IMR-90 (cell line): ENCODE results near the gene KRT74. TPM values are rescaled to one million over a fixed set of nuclear protein-coding genes. Genes with fewer than 3 reads are reported as not detected.
A peak's percentile ranks its signal among the peaks of the same experiment; 100 is the strongest.

Experiments used
- ATAC-seq: fragments of 200-7000 bp; cut with Tn5 transposase; 2 replicates; pipeline ENCODE4 v1.9.1; 2020; ENCODE audit warnings: low read depth, mild to moderate bottlenecking, moderate library complexity
- BruUV-seq: library from RNA; stranded (reverse); fragments of 400-500 nt; replicated peaks from 2 replicates; lab custom pipeline; 2021; lab: Mats Ljungman, UMichigan
- CTCF ChIA-PET: fragments of 300-600 bp; formaldehyde crosslinking; extraction: SDS; loops from one replicate; lab custom pipeline; 2021; ENCODE audit warnings: antibody characterized with exemption; lab: Yijun Ruan, JAX
- POLR2A ChIA-PET: fragments of 300-600 bp; sonication (Branson Sonifier 250); formaldehyde crosslinking; loops from one replicate; lab custom pipeline; 2022; ENCODE audit warnings: antibody characterized with exemption; ENCODE audit not compliant: unreplicated experiment; lab: Charles Lee
- DNase-seq: peaks from one replicate; pipeline ENCODE4 v3.0.0; 2013
- H2AFZ ChIP-seq: replicated peaks from 2 replicates; pipeline ENCODE3; 2013; ENCODE audit warnings: low read length, mild to moderate bottlenecking; ENCODE audit not compliant: poor library complexity
- H2AK5ac ChIP-seq: 2 replicates; pipeline ENCODE4 v1.6.1; 2013; ENCODE audit warnings: low read depth, low read length, inconsistent platforms
- H2AK9ac ChIP-seq: replicated peaks from 2 replicates; pipeline ENCODE3; 2013; ENCODE audit warnings: mild to moderate bottlenecking, low read depth, low read length, moderate library complexity; ENCODE audit not compliant: poor library complexity
- H2BK120ac ChIP-seq: 2 replicates; pipeline ENCODE4 v1.6.1; 2013; ENCODE audit warnings: low read depth, low read length, inconsistent platforms
- H2BK15ac ChIP-seq: 3 replicates; pipeline ENCODE4 v1.6.1; 2013; ENCODE audit warnings: low read depth, low read length, inconsistent platforms
- H2BK20ac ChIP-seq: 2 replicates; pipeline ENCODE4 v1.6.1; 2013; ENCODE audit warnings: low read depth, mild to moderate bottlenecking, inconsistent platforms, low read length, moderate library complexity
- H2BK5ac ChIP-seq: 2 replicates; pipeline ENCODE4 v1.6.1; 2013; ENCODE audit warnings: mild to moderate bottlenecking, low read depth, low read length, inconsistent platforms; ENCODE audit not compliant: poor library complexity, severe bottlenecking
- H3K14ac ChIP-seq: replicated peaks from 2 replicates; pipeline ENCODE4 v1.6.1; 2013; ENCODE audit warnings: low read depth, low read length, inconsistent platforms
- H3K18ac ChIP-seq: 2 replicates; pipeline ENCODE4 v1.6.1; 2013; ENCODE audit warnings: low read depth, low read length, control low read depth
- H3K23ac ChIP-seq: 2 replicates; pipeline ENCODE4 v1.6.1; 2013; ENCODE audit warnings: low read depth, low read length, inconsistent platforms
- H3K27ac ChIP-seq: 2 replicates; pipeline ENCODE4 v1.5.1; 2013; ENCODE audit warnings: mild to moderate bottlenecking, control low read depth, low read length; ENCODE audit not compliant: insufficient read depth
- H3K27me3 ChIP-seq: 2 replicates; pipeline ENCODE4 v1.6.1; 2013; ENCODE audit warnings: low read length; ENCODE audit not compliant: control insufficient read depth, insufficient read depth
- H3K36me3 ChIP-seq: 2 replicates; pipeline ENCODE4 v1.6.1; 2013; ENCODE audit warnings: low read length, mixed read lengths; ENCODE audit not compliant: control insufficient read depth, insufficient read depth
- H3K4ac ChIP-seq: 2 replicates; pipeline ENCODE4 v1.6.1; 2013; ENCODE audit warnings: low read depth, low read length, inconsistent platforms
- H3K4me1 ChIP-seq: 2 replicates; pipeline ENCODE4 v1.6.1; 2013; ENCODE audit warnings: low read length, mixed read lengths; ENCODE audit not compliant: control insufficient read depth, insufficient read depth
- H3K4me2 ChIP-seq: 2 replicates; pipeline ENCODE4 v1.6.1; 2013; ENCODE audit warnings: low read depth, mild to moderate bottlenecking, control low read depth, low read length, moderate library complexity
- H3K4me3 ChIP-seq: 2 replicates; pipeline ENCODE4 v1.5.1; 2013; ENCODE audit warnings: low read depth, mild to moderate bottlenecking, control low read depth, low read length, moderate library complexity; ENCODE audit not compliant: insufficient read depth
- H3K56ac ChIP-seq: 2 replicates; pipeline ENCODE4 v1.6.1; 2013; ENCODE audit warnings: low read length, inconsistent platforms; ENCODE audit not compliant: insufficient read depth; ENCODE audit errors: extremely low read depth
- H3K79me1 ChIP-seq, 2 experiments: 2 replicates each; pipeline ENCODE4 v1.6.1; 2013; ENCODE audit warnings: low read length in 2 of 2, inconsistent platforms in 1 of 2, low read depth in 1 of 2
- H3K9ac ChIP-seq: 2 replicates; pipeline ENCODE4 v1.6.1; 2013; ENCODE audit warnings: low read depth, low read length, control low read depth
- H3K9me1 ChIP-seq: 2 replicates; pipeline ENCODE4 v1.6.1; 2013; ENCODE audit warnings: low read length, inconsistent platforms; ENCODE audit not compliant: insufficient read depth
- H3K9me3 ChIP-seq: 2 replicates; pipeline ENCODE4 v1.6.1; 2013; ENCODE audit warnings: low read length; ENCODE audit not compliant: control insufficient read depth, insufficient read depth
- H4K20me1 ChIP-seq: 2 replicates; pipeline ENCODE4 v1.6.1; 2013; ENCODE audit warnings: low read length, inconsistent platforms; ENCODE audit not compliant: insufficient read depth
- H4K5ac ChIP-seq: 2 replicates; pipeline ENCODE4 v1.6.1; 2013; ENCODE audit warnings: mild to moderate bottlenecking, low read depth, low read length, control low read depth
- H4K8ac ChIP-seq, 2 experiments: 2 replicates each; pipeline ENCODE4 v1.6.1; 2013; ENCODE audit warnings: low read depth in 2 of 2, low read length in 2 of 2, control low read depth in 1 of 2, inconsistent platforms in 1 of 2
- H4K91ac ChIP-seq: 2 replicates; pipeline ENCODE4 v1.6.1; 2013; ENCODE audit warnings: low read depth, low read length, inconsistent platforms; ENCODE audit not compliant: insufficient read depth
- BHLHE40 ChIP-seq: fragments of 150-350 bp; IDR thresholded peaks from 2 replicates; pipeline ENCODE4 v1.6.1; 2016; ENCODE audit warnings: mild to moderate bottlenecking, low read depth, low read length
- CEBPB ChIP-seq: IDR thresholded peaks from 2 replicates; pipeline ENCODE4 v1.6.1; 2012; ENCODE audit warnings: low read depth, low read length, improper control_type of control experiment
- CHD1 ChIP-seq: IDR thresholded peaks from 2 replicates; pipeline ENCODE4 v1.6.1; 2012; ENCODE audit warnings: low read depth, low read length, improper control_type of control experiment
- CTCF ChIP-seq: conservative IDR thresholded peaks from 2 replicates; pipeline ENCODE4 v1.5.1; 2012; ENCODE audit warnings: mild to moderate bottlenecking, low read depth, low read length, improper control_type of control experiment
- MAFK ChIP-seq: IDR thresholded peaks from 2 replicates; pipeline ENCODE4 v1.6.1; 2012; ENCODE audit warnings: low read depth, low read length, improper control_type of control experiment
- MXI1 ChIP-seq: IDR thresholded peaks from 2 replicates; pipeline ENCODE4 v1.6.1; 2012; ENCODE audit warnings: low read depth, mild to moderate bottlenecking, low read length, moderate library complexity, borderline replicate concordance
- NFE2L2 ChIP-seq: fragments of 150-350 bp; IDR thresholded peaks from 2 replicates; pipeline ENCODE4 v1.6.1; 2016; ENCODE audit warnings: low read depth, mild to moderate bottlenecking, low read length
- POLR2A ChIP-seq: IDR thresholded peaks from 2 replicates; pipeline ENCODE4 v1.6.1; 2012; ENCODE audit warnings: mild to moderate bottlenecking, low read depth, low read length
- RFX5 ChIP-seq: IDR thresholded peaks from 2 replicates; pipeline ENCODE4 v1.8.0; 2012; ENCODE audit warnings: low read depth, mild to moderate bottlenecking, low read length, moderate library complexity
- SMC3 ChIP-seq: fragments of 150-350 bp; IDR thresholded peaks from 2 replicates; pipeline ENCODE4 v1.6.1; 2016; ENCODE audit warnings: low read depth, mild to moderate bottlenecking, antibody characterized with exemption, low read length, moderate library complexity
- USF2 ChIP-seq: fragments of 150-350 bp; IDR thresholded peaks from 2 replicates; pipeline ENCODE4 v1.6.1; 2017; ENCODE audit warnings: mild to moderate bottlenecking, antibody characterized with exemption, low read length, low read depth
- WGBS, 2 experiments: methylation state at CpG; one replicate each; pipeline versions ENCODE4 v1.1.5 to v1.1.7; 2013; ENCODE audit warnings: missing lambda C conversion rate in 2 of 2; ENCODE audit not compliant: insufficient read length in 1 of 2; ENCODE audit errors: extremely low coverage in 2 of 2; 5-methylcytosine and 5-hydroxymethylcytosine counted together
- dilution Hi-C: fragments of 300-500 bp; cut with HindIII; formaldehyde crosslinking; loops from one replicate; pipeline ENCODE4 v1.14.3; 2018; ENCODE audit warnings: low sequenced_read_pairs; ENCODE audit not compliant: unreplicated experiment
- in situ Hi-C: fragments of 300-500 bp; cut with MboI; formaldehyde crosslinking; loops from 3 replicates; pipeline ENCODE4 v1.14.3; 2019; ENCODE audit warnings: low sequenced_read_pairs, inconsistent platforms, mixed read lengths
- intact Hi-C: fragments of 100-400 bp; cut with micrococcal nuclease; formaldehyde crosslinking; loops from 2 replicates; pipeline ENCODE4 v1.10.0; 2022
- polyA plus RNA-seq, 3 experiments: library from polyadenylated mRNA; depleted of rRNA; stranded (reverse); fragments of >200 nt; gene quantifications; 2 replicates each; pipeline ENCODE4 v1.2.3, GENCODE V29; 2012; ENCODE audit warnings: low replicate concordance in 1 of 3
- total RNA-seq: library from RNA; depleted of rRNA; stranded (reverse); fragments of >200 nt; gene quantifications from 2 replicates; pipeline ENCODE4 v1.2.3, GENCODE V29; 2012
- TF ChIP-seq, protein P1 (sequence below): fragments of 150-350 bp; IDR thresholded peaks from 2 replicates; pipeline ENCODE4 v1.6.1; 2016; ENCODE audit warnings: low read depth, mild to moderate bottlenecking, low read length, moderate library complexity, borderline replicate concordance

The KRT74 gene
- total and polyA plus RNA-seq, 2 of the 4 experiments (the other 2 are of a cell fraction) = not detected

DNA sequence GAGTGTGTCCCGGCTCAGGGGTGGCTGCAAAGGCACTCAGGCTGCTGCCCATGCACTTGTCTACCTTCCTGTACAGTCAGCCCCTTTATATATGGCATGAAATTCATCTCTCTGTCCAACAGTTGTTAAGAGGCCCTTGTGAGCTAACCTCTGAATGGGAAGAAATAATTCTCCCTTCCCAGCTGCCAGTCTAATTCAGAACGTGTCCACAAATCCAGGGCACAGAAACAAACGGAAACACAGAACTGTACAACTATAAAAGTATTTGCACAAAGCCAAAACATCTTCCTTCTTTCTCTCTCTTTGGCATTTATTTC, 54.3 kb downstream of the KRT74 start (continued):
- TF ChIP-seq SMC3 = no peak
- no peak for TF ChIP-seq MXI1
- no peak for TF ChIP-seq BHLHE40

GRCh38 chr12:52518574-52519386, 54.9 kb downstream of the KRT74 start:
- Histone ChIP-seq H2BK120ac (no peak overlapping the region), H3K9me1 (no peaks in the 10 kb centered on the region), H3K79me1 (no peaks in the 10 kb centered on the region), H2BK20ac (no peak overlapping the region), H2BK5ac (no peak overlapping the region), H4K91ac (no peak overlapping the region), H3K36me3 (no peaks in the 10 kb centered on the region), H3K56ac (no peak overlapping the region), H3K18ac (no peak overlapping the region), H4K20me1 (no peaks in the 10 kb centered on the region; the same call in 1 of the 2 replicates), H2AK5ac (no peak overlapping the region), H4K8ac (no peak overlapping the region), H3K27me3 (peaks cover 35% of the 10 kb centered on the region), H2AFZ (no peak overlapping the region), H3K4ac (no peak overlapping the region), H2AK9ac (peak overlapping the region; percentile 16), H3K4me1 (no peaks in the 10 kb centered on the region), H3K9ac (no peak overlapping the region), H3K4me3 (no peak overlapping the region), H3K4me2 (no peak overlapping the region), H3K27ac (no peak overlapping the region), H2BK15ac (no peak overlapping the region), H3K23ac (no peak overlapping the region), H3K14ac (no peak overlapping the region), H3K9me3 (no peaks in the 10 kb centered on the region), H4K5ac (no peak overlapping the region)
- ATAC-seq = no peak
- CTCF ChIA-PET = interaction anchor here (0.6 kb wide), 1 partner anchor 32 kb away, joined by 7 read pairs; no protein-coding TSS in a partner anchor
- in situ Hi-C loops (no loop called here), dilution Hi-C loops (no loop called here), intact Hi-C loops (no loop called here)
- DNase-seq = no peak
- WGBS, 2 experiments = no CpG with 5 or more reads among the region's 8 CpGs
- POLR2A ChIA-PET = no interaction called here
- TF ChIP-seq NFE2L2 (no peak), RFX5 (no peak), CTCF (no peak), SMC3 (no peak), CEBPB (no peak), BHLHE40 (no peak), USF2 (no peak), MAFK (no peak), CHD1 (no peak), POLR2A (no peak)
- TF ChIP-seq, protein P1, sequence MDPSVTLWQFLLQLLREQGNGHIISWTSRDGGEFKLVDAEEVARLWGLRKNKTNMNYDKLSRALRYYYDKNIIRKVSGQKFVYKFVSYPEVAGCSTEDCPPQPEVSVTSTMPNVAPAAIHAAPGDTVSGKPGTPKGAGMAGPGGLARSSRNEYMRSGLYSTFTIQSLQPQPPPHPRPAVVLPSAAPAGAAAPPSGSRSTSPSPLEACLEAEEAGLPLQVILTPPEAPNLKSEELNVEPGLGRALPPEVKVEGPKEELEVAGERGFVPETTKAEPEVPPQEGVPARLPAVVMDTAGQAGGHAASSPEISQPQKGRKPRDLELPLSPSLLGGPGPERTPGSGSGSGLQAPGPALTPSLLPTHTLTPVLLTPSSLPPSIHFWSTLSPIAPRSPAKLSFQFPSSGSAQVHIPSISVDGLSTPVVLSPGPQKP = no peak
- BruUV-seq = no TSS peak
